NCI-H1417 treated with DMSO at 0.1 percent for 48 hours (cell line): ENCODE measurements around the gene RCL1.
"Not testable (repeated sequence)": the region's sequence is repeated elsewhere in the genome, so short reads cannot be mapped to it uniquely, and the experiment has no call there.

Experiments
- DNase-seq: peaks from one replicate; lab custom pipeline; 2025; lab: John Stamatoyannopoulos, UW

The RCL1 gene

DNA sequence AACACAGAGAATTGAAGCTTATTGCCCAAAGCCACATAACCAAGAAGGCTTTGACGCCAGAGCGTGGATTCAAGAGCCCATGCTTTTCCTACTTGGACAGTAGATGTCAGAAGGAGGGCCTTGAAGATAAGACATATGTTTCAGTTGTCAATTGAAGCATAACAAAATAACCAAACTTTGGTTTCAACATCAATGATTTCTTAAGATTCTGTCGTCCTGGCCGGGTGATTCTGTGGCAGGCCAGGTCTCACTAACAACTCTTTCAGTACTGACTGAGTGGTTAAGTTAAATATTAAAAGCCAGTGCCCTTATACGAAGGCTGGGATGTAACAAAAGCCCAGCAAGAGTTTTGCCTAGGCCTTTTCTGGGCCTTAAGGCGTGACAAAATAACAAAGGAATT lies 94.0 kb downstream of the RCL1 start:
- DNase-seq = no peak

DNA sequence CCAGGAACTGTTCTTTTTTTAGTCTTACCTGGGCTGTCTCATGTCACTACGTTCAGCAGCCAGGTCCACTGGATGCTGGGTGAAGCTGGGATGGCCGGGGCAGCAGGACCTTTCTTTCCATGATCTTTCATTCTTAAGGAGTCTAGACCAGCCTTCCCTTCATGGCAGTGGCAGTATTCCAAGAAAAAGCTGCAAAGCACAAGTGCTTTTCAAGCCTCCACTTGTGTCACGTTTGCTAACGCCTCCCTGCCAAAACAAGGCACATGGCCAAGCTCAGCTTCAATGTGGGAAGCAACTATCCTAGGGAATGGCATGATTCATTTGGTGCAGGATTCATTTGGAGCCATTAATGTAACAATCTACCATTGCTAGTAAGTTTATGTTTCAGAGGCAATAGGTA lies 94.8 kb downstream of the RCL1 start:
- DNase-seq = no peak

DNA sequence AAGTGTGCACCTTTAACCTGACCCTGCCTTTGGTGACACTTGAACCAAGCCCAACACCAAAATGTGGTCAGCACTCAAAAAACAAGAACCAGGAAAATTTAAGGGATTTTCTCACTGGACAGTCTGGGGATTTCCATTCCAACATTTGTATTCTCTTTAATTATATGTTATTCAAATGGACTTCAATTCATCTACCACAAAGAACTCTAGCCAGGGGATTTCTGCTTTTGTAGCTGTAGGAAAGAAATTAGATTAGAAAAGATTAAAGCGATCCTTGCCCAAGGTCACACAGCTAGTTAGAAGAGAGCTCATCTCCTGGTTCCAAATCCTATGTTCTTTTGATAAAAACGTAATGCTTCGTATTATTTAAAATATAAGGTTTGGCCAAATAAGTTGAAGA lies 97.5 kb downstream of the RCL1 start:
- no peak for DNase-seq

DNA sequence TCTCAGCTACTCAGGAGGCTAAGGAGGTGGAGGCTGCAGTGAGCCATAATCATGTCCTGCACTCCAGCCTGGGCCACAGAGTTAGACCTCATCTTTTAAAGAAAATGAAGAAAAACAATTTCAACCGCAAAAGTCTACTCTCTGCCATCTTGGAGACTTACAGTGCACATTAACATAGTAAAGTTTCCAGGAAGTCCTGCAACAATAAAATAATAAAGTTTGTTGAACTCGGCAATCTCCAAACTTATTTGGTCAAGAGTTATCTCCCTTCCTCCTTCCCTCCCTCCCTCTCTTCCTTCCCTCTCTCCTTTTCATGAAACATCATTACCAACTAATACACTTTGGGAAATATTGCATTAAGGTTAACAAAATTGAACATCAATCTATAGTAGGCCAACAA lies 98.2 kb downstream of the RCL1 start:
- no peak for DNase-seq

DNA sequence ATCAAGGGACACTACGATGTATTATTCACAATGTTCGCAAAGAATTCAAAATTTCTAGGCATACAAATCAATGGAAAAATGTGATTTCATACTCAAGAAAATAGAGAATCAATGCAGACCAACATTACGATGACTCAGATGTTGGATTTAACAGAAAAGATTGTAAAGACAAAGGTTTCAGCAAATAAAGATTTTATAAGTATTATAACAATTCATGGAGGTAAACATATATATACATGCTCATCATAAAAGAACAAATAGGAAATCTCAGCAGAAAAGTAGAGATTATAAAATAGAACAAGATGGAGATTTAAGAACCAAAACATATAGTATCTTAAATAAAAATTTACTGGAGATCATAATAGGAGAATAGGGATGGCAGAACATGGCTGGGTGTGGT lies 98.9 kb downstream of the RCL1 start:
- DNase-seq = no peak

DNA sequence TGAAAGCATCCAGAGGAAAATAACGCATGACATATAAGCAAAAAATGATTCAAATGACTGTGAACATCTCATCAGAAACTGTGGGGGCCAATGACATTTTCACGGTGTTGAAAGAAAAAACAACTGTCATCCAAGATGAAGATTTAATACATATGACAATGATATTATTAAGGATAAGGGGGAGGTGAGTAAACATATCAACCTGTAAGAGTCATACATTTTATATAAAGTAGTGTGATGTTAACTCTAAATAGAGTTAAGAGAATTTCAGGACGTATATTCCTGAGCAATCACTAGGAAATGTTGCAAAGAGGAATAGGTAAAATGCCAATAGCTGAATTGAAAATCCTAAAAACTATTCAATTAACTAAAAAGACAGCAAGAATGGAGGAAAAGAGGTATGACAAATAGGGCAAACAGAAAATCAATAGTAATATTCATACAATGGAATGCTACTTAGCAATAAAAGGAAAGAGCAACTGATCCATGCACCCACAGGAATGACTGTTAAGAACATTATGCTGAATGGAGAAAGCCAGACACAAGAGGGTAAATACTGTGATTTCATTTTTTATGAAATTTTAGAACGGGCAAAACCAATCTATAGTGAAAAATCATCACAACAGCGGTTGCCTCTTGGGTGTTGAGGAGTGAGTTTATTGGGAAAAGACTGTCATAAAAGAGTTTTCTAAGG lies 99.9 kb downstream of the RCL1 start:
- DNase-seq = no peak

DNA sequence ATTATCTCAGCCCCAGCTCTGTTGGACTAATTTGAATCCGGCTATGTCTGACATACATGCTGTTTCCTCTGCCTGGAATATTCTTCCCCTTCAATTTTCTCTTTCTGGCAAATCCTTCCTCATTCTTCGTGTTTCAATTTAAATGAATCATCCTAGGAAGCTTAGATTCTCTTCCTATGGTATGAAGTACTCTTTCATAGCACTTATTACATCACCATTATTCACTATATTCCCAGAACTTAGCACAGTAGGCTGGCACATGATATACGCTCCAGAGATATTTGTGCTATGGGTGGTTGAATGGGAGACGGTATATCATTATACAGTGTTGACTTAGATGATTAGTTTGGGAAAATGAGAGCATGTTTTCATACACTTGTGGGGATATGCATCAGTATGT lies 101.3 kb downstream of the RCL1 start:
- DNase-seq = no peak

DNA sequence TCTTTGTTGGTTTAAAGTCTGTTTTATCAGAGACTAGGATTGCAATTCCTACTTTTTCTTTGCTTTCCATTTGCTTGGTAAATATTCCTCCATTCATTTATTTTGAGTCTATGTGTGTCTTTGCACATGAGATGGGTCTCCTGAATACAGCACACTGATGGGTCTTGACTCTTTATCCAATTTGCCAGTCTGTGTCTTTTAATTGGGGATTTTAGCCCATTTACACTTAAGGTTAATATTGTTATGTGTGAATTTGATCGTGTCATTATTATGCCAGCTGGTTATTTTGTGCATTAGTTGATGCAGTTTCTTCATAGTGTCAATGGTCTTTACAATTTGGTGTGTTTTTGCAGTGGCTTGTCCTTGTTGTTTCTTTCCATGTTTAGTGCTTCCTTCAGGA lies 107.1 kb downstream of the RCL1 start:
- DNase-seq = not testable (repeated sequence)

DNA sequence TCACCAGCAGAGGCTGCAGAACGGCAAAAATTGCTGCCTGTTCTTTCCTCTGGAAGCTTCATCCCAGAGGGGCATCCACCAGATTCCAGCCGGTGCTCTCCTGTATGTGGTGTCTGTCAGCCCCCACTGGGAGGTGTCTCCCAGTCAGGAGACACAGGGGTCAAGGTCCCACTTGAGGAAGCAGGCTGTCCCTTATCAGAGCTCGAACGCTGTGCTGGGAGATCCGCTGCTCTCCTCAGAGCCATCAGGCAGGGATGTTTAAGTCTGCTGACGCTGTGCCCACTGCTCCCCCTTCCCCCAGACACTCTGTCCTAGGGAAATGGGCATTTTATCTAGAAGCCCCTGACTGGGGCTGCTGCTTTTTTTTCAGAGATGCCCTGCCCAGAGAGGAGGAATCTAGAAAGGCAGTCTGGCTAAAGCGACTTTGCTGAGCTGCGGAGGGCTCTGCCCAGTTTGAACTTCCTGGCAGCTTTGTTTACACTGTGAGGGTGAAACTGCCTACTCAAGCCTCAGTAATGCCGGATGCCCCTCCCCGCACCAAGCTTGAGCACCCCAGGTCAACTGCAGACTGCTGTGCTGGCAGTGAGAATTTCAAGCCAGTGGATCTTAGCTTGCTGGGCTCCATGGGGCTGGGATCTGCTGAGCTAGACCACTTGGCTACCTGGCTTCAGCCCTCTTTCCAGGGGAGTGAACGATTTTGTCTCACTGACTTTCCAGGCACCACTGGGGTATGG lies 108.8 kb downstream of the RCL1 start:
- not testable (repeated sequence) for DNase-seq

DNA sequence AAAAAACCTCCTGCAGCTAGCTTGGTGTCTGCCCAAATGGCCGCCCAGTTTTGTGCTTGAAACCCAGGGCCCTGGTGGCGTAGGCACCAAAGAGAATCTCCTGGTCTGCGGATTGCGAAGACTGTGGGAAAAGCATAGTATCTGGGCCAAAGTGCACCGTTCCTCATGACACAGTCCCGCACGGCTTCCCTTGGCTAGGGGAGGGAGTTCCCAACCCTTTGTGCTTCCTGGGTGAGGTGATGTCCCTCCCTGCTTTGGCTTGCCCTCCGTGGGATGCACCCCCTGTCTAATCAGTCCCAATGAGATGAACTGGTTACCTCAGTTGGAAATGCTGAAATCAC lies 109.4 kb downstream of the RCL1 start:
- no peak for DNase-seq

DNA sequence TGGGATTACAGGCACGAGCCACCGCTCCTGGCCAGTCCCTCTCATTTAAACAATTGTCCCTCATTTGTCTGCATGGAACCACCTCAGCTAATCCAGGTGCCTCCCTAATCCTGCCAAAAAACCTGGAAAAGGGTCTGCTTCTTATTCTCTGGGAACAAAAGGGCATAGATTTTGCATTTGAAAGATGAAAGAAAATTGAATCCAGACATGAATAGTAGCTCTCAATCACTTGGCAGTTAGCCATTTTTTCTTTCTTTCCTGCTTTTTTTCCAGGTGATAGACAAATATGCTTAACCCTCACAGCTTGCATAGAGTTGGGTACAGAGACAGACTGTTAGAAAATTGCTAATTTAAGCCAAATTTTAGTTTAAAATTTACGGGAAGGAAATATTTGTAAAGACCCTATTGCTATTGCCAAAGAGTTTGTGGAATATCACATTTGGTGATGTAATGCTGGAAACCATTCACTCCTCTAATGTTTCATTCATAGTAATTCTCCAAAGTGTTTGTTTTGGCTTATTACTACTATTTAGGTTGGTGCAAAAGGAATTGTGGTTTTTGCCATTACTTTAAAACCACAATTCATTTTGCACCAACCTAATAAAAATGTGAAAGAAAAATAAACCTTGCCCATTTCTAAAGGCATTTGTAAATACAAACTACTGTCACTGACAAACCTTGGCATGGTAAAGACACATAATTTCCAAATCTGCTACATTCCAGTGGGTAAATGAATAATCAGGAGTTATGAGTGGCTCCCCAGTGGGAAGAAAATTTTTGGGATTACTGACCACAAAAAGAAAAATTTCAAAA lies 111.8 kb downstream of the RCL1 start:
- no peak for DNase-seq

DNA sequence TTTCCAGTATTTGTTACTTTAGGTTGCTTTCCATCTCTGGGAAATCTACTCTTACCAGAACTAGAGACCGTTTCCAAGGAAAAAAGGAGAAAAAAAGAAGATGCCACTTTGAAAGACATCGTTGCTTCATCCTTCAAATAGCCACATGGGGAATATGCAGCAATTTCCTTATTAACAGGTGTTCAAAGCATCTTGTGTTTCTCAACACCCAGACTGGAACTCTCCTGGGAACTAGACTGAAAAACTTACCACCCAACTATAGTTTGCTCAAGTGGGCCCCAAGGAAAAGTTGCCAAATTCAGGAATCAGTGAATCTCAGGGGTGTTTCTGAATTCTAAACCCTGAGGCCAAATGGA lies 112.4 kb downstream of the RCL1 start:
- no peak for DNase-seq
